GM18907 (cell line): ENCODE measurements around the gene PAPPA.

Experiments
- ATAC-seq: cut with Tn5 transposase; IDR thresholded peaks from one replicate; pipeline ENCODE4 v1.9.1; 2021; ENCODE audit warnings: mild to moderate bottlenecking, moderate library complexity; ENCODE audit not compliant: unreplicated experiment

The PAPPA gene

GRCh38 chr9:116151199-116151598 lies 2.4 kb upstream of the PAPPA start:
- no peak for ATAC-seq

GRCh38 chr9:116151966-116152381 lies 1.6 kb upstream of the PAPPA start:
- no peak for ATAC-seq

- no peak for ATAC-seq
Measured at GRCh38 chr9:116152390-116152789, 1.2 kb upstream of the PAPPA start.

GRCh38 chr9:116152941-116153764 lies 438 bp upstream of the PAPPA start:
- ATAC-seq, result no peak

- ATAC-seq, result no peak
Measured at GRCh38 chr9:116154334-116154975, 864 bp downstream of the PAPPA start.

- no peak for ATAC-seq
Measured at GRCh38 chr9:116154976-116155697, 1.5 kb downstream of the PAPPA start.

GRCh38 chr9:116155698-116156039 lies 2.1 kb downstream of the PAPPA start:
- ATAC-seq, result no peak

- ATAC-seq, result no peak
Measured at GRCh38 chr9:116156621-116157314, 3.2 kb downstream of the PAPPA start.

GRCh38 chr9:116157436-116158138 lies 4.0 kb downstream of the PAPPA start:
- ATAC-seq, result no peak

GRCh38 chr9:116160676-116161571 lies 7.3 kb downstream of the PAPPA start:
- no peak for ATAC-seq

GRCh38 chr9:116162241-116162781 lies 8.7 kb downstream of the PAPPA start:
- ATAC-seq, result no peak

GRCh38 chr9:116163293-116164055 lies 9.9 kb downstream of the PAPPA start:
- ATAC-seq, result no peak

GRCh38 chr9:116165912-116166311 lies 12.3 kb downstream of the PAPPA start:
- no peak for ATAC-seq

- no peak for ATAC-seq
Measured at GRCh38 chr9:116166713-116167112, 13.1 kb downstream of the PAPPA start.

GRCh38 chr9:116168231-116168630 lies 14.6 kb downstream of the PAPPA start:
- no peak for ATAC-seq

- ATAC-seq, result no peak
Measured at GRCh38 chr9:116172216-116172615, 18.6 kb downstream of the PAPPA start.

GRCh38 chr9:116174347-116174746 lies 20.8 kb downstream of the PAPPA start:
- no peak for ATAC-seq

- ATAC-seq, result no peak
Measured at GRCh38 chr9:116175614-116176013, 22.0 kb downstream of the PAPPA start.
